Measurements from ENCODE around the gene HEYL. TPM values are rescaled to one million over a fixed set of nuclear protein-coding genes. Genes with fewer than 3 reads are reported as not detected.

HEYL gene
- total and polyA plus RNA-seq, 7 donors: 0.92 to 14.7 (median 2.5) TPM

DNA sequence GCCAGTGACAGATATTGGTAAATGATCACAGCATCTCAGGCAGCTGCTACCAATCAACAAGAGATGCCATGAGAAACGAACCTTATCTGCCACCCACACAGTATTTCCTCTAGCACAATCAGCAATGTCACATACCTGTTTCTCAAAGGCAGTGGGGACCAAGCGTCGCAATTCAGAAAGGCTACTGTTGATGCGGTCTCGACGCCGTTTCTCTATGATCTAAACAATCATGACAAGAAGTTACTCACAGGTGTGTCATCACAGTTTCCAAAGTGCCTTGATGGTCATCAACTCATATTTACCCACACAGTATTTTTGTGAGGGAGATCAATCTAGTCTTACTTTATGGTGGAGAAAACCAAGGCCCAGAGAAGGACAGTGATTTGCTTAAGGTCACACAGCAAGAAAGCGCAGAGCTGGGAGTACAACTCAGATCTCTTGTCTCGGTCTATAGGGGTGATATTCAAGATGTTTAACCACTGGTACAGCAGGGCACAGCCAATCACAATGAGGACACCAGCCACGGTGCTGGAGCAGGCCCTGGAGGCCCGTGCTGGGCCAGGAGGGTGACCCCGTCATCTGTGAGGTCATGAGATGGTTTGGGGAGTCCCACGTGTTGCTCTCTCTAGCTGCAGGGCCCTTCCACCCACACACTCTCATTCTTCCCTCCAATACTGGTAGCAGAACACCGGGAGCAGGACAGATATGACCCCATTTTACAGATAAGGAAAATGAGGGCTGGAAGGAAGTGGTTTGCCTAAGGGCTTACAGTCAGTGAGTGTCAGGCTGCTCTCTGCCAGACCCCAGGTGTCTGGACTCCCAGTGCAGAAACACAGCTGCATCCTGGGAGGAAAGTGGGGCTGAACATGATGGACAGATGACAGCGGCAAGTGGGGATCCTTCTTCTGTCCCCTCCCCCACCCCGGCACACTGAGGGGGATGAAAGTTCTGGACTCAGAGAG lies 7.8 kb downstream of the HEYL start:
- H3K27me3 ChIP-seq: peaks cover 0 to 5% (median 0%) of the 10 kb centered on the region in 3 donors
- DNase-seq: no peak
- H3K4me1 ChIP-seq: peaks cover 0 to 16% (median 10%) of the 10 kb centered on the region in 4 donors
- intact Hi-C loops (cut with DNase I): no loop called here
- H3K9me3 ChIP-seq: no peaks in the 10 kb centered on the region
- 85 to 90% methylated on average over 16 of the region's 16 CpGs for WGBS, 2 donors
- H3K4me3 ChIP-seq: peak overlapping the region in 1 of 4 donors; percentile 27
- H3K27ac ChIP-seq: peak overlapping the region in 3 of 4 donors; percentile 19 to 52 (median 28)
- no peak for TF ChIP-seq EP300 (IDR thresholded peaks at IDR 0.05)
- TF ChIP-seq CTCF (IDR thresholded peaks at IDR 0.05): no peak
- H3K36me3 ChIP-seq: no peaks in the 10 kb centered on the region

- no peaks in the 10 kb centered on the region for H3K27me3 ChIP-seq
- no peak overlapping the region for H3K4me3 ChIP-seq
- no peaks in the 10 kb centered on the region for H3K9me3 ChIP-seq
- intact Hi-C loops (cut with DNase I): no loop called here
- TF ChIP-seq EP300 (IDR thresholded peaks at IDR 0.05) (no peak), POLR2A (IDR thresholded peaks at IDR 0.05) (no peak)
- no peaks in the 10 kb centered on the region for H3K36me3 ChIP-seq
- H3K4me1 ChIP-seq: peaks cover 0 to 20% (median 12%) of the 10 kb centered on the region in 4 donors
- no peak overlapping the region for H3K27ac ChIP-seq
- no peak for DNase-seq
- WGBS, 2 donors: 92 to 97% methylated on average over 11 of the region's 11 CpGs
These were observed 10.6 kb downstream of the HEYL start for GRCh38 chr1:39628807-39629350.

DNA sequence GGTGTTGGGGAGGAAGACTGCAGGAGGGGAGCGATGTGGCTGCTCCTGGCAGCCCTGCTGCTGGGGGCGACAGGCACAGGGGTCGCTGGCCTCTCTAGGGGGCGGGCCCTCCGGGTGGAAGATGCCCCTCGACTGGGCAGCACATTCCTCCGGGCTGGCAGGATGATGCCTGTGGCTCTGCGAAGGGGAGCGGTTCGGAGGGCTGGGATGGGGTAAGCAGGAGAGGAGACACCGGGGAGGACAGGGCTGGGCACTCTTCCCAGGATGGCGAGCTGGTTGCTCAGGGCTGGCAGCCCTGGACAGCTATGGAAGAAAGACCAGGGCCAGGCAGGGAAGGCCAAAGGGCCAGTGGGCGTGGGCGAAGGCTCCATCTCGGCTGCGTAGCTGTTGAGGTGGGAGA lies 12.8 kb downstream of the HEYL start:
- H3K27me3 ChIP-seq: no peaks in the 10 kb centered on the region
- DNase-seq: no peak
- no peak for TF ChIP-seq POLR2AphosphoS5 (IDR thresholded peaks at IDR 0.05)
- no peak for TF ChIP-seq EP300 (IDR thresholded peaks at IDR 0.05)
- no peak for TF ChIP-seq POLR2A (IDR thresholded peaks at IDR 0.05)
- TF ChIP-seq CTCF (IDR thresholded peaks at IDR 0.05): no peak
- H3K4me3 ChIP-seq: no peak overlapping the region
- peak overlapping the region; percentile 55 to 57 (median 55) for H3K27ac ChIP-seq
- 89 to 94% methylated on average over 16 of the region's 16 CpGs for WGBS, 2 donors
- no peaks in the 10 kb centered on the region for H3K36me3 ChIP-seq
- no peaks in the 10 kb centered on the region for H3K9me3 ChIP-seq
- H3K4me1 ChIP-seq: peaks cover 0 to 10% (median 0%) of the 10 kb centered on the region in 4 donors
- intact Hi-C loops (cut with DNase I): no loop called here

GRCh38 chr1:39625462-39626273 lies 13.8 kb downstream of the HEYL start:
- Histone ChIP-seq H3K36me3 (no peaks in the 10 kb centered on the region), H3K4me3 (no peak overlapping the region), H3K4me1 (peaks cover 0 to 10% (median 0%) of the 10 kb centered on the region in 4 donors), H3K27me3 (no peaks in the 10 kb centered on the region), H3K27ac (peak overlapping the region; percentile 55 to 57 (median 55)), H3K9me3 (no peaks in the 10 kb centered on the region)
- intact Hi-C loops (cut with DNase I): no loop called here
- peak; percentile 95 for DNase-seq
- 78 to 83% methylated on average over 11 of the region's 11 CpGs for WGBS, 2 donors
- TF ChIP-seq POLR2A (IDR thresholded peaks at IDR 0.05) (no peak), EP300 (IDR thresholded peaks at IDR 0.05) (peak in 2 of 4 donors; percentile 52 to 65), POLR2AphosphoS5 (IDR thresholded peaks at IDR 0.05) (peak; percentile 64 to 84 (median 77)), CTCF (IDR thresholded peaks at IDR 0.05) (no peak)

Data from sigmoid colon (tissue), 7 donors.